Large intestine (tissue), 3 donors: ENCODE data around the gene SFSWAP. TPM values are rescaled to one million over a fixed set of nuclear protein-coding genes. Genes with fewer than 3 reads are reported as not detected.
"Not testable (repeated sequence)": the region's sequence is repeated elsewhere in the genome, so short reads cannot be mapped to it uniquely, and the experiment has no call there.

Experiments used
- DNase-seq, 2 donors: peaks; one replicate each; pipeline versions ENCODE4 v3.0.0 to v3.0.0-alpha.2; 2013
- H3K27ac ChIP-seq: one replicate; pipeline ENCODE4 v1.5.1; 2013; ENCODE audit warnings: low read length
- H3K27me3 ChIP-seq: 2 replicates; pipeline ENCODE4 v1.6.1; 2013; ENCODE audit warnings: low read length; ENCODE audit not compliant: control insufficient read depth, insufficient read depth
- H3K36me3 ChIP-seq: 2 replicates; pipeline ENCODE4 v1.6.1; 2013; ENCODE audit warnings: low read length; ENCODE audit not compliant: control insufficient read depth, insufficient read depth
- H3K4me1 ChIP-seq: one replicate; pipeline ENCODE4 v1.6.1; 2013; ENCODE audit warnings: low read length; ENCODE audit not compliant: control insufficient read depth, insufficient read depth
- H3K4me3 ChIP-seq: one replicate; pipeline ENCODE4 v1.5.1; 2013; ENCODE audit warnings: low read length
- H3K9me3 ChIP-seq: one replicate; pipeline ENCODE4 v1.6.1; 2013; ENCODE audit warnings: mild to moderate bottlenecking, low read depth, low read length, moderate library complexity; ENCODE audit not compliant: control insufficient read depth
- WGBS: methylation state at CpG from one replicate; pipeline ENCODE4 v1.1.5; 2013; ENCODE audit warnings: low lambda C conversion rate; ENCODE audit not compliant: insufficient coverage; 5-methylcytosine and 5-hydroxymethylcytosine counted together
- polyA plus RNA-seq: library from polyadenylated mRNA; unstranded; fragments of 120-200 nt; gene quantifications from one replicate; pipeline ENCODE4 v1.2.1, GENCODE V29; 2013

Gene SFSWAP
- polyA plus RNA-seq, 1 donor: 37.2 TPM

DNA sequence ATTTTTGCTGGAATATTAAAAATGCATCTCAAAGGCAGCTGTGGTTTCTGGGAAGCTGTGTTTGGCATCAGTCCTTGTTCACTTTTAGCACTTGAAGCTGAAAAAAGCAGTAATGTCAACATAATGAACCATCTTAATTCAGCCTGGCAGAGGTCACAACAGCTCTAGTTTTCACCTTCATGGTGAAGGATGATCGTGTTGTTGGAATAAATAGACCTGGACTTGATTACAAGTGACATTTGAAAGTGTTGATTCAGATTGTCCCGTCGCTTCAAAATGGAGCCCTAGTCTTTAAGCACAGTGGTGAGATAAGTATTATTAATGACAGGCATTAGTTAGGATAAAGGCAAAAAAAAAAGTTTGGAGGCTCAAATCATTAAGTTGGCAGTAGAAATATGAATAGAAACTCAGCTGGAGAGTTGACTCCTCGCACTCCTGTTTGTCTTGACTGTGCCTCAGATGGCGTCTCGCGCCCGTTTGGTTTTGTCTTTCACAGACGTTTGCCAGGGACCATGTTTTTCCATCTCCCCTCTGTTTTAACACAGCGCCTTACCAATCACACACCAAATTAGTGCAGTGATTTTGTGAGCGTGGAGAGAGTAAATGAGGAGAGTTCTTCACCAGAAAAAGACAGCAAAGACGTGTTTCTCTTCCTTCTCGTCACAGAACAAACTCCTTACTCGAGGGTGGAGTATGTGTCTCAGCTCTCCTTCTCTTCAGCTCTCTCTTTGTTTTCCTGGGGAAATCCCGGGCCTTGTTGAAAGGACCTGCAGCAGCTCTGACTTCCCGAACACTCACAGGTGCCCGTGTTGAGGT, 63.9 kb downstream of the SFSWAP start:
- H3K9me3 ChIP-seq: no peaks in the 10 kb centered on the region
- H3K27me3 ChIP-seq: no peaks in the 10 kb centered on the region
- no peak overlapping the region for H3K4me3 ChIP-seq
- H3K4me1 ChIP-seq: no peaks in the 10 kb centered on the region
- H3K36me3 ChIP-seq: peaks cover 72% of the 10 kb centered on the region
- no peak for DNase-seq
- WGBS: no CpG with 5 or more reads among the region's 17 CpGs
- H3K27ac ChIP-seq: no peak overlapping the region

DNA sequence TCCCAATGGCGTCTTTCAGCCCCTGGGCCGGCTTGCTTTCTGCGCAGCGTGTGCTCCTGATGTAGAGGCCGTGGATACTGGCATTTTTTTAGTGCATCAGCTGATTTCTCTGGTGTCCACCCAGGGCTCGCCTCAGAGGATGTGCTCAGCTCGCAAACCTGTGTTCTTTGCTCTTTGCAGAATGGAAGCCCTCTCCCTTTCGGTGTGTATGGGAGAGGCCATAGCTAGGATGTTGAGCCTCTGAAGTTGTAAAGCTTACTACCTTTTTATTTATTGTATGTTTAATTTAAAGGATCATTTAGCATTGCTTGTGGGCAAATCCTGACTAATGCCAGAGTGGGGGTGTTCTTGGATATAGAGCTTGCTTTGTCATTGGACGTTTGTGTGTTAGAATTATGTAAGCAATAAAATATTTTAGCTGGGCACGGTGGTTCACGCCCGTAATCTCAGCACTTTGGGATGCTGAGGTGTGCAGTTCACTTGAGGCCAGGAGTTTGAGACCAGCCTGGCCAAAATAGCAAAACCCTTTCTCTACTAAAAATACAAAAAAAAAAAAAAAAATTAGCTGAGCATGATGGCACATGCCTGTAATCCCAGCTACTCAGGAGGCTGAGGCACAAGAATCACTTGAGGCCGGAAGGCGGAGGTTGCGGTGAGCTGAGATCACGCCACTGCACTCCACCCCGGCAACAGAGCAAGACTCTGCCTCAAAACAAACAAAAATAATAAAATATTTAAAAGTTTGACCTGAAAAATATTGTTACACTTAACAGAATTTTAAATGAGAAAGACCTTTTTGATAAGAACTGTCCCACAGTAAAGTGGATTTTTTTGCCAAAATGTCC, 64.7 kb downstream of the SFSWAP start:
- WGBS: 100% methylated on average over 4 of the region's 17 CpGs
- Histone ChIP-seq H3K27me3 (no peaks in the 10 kb centered on the region), H3K4me1 (no peaks in the 10 kb centered on the region), H3K27ac (no peak overlapping the region), H3K36me3 (peaks cover 71% of the 10 kb centered on the region), H3K9me3 (no peaks in the 10 kb centered on the region), H3K4me3 (no peak overlapping the region)
- no peak for DNase-seq

DNA sequence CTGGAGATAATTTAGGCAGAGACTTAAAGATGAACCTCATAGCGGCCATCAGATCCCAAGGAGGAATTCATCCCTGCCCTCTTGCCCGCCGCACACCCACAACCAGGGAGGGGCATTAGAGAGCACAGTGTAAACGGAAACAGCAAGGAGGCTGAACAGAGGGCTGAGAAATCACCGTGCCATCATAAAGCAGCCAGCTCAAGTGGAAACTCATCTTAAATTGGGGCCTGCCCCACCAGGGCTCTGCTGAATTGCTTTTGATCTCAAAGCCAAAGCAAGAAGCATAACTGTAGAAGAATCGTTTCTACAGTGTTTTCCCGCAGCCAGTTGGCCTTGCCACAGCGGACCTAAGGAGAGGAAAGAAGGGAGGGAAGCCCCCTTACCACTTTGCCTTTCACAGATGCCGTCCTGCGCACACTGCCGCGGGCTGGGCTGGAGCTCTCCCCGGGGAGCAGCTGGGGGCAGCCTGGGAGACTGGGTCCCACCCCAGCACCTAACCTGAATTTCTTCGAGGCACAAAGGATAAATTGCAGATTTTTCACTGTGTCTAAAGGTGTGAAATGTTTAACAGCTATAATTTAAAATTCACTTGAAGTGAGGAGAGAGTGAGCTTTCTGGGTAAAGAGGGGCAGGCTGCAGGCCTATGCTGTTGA, 65.5 kb downstream of the SFSWAP start:
- no CpG with 5 or more reads among the region's 14 CpGs for WGBS
- Histone ChIP-seq H3K36me3 (peaks cover 67% of the 10 kb centered on the region), H3K4me1 (no peaks in the 10 kb centered on the region), H3K9me3 (no peaks in the 10 kb centered on the region), H3K27me3 (no peaks in the 10 kb centered on the region), H3K4me3 (no peak overlapping the region), H3K27ac (no peak overlapping the region)
- no peak for DNase-seq

DNA sequence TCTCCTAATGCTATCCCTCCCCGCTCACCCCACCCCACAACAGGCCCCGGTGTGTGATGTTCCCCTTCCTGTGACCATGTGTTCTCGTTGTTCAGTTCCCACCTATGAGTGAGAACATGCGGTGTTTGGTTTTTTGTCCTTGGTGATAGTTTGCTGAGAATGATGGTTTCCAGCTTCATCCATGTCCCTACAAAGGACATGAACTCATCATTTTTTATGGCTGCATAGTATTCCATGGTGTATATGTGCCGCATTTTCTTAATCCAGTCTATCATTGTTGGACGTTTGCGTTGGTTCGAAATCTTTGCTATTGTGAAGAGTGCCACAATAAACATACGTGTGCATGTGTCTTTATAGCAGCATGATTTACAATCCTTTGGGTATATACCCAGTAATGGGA, 66.4 kb downstream of the SFSWAP start:
- not testable (repeated sequence) for H3K4me1 ChIP-seq, H3K27ac ChIP-seq, H3K4me3 ChIP-seq, H3K9me3 ChIP-seq, H3K27me3 ChIP-seq, DNase-seq
- no CpG with 5 or more reads among the region's 9 CpGs for WGBS
- peaks cover 69% of the 10 kb centered on the region for H3K36me3 ChIP-seq

DNA sequence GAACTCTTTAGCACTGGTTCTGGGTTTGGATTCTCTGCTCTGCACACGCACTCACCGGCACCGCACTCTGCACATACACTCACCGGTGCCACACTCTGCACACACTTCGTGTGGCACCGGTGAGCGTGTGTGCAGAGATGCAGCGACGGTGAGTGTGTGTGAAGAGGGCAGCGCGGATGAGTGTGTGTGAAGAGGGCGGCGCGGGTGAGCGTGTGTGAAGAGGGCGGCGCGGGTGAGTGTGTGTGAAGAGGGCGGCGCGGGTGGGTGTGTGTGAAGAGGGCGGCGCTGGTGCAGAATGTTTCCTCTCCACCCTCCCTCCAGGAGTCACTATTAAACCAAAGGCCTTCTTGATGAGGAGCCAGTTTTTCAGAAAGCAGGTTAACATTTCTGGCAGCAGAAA, 68.1 kb downstream of the SFSWAP start:
- Histone ChIP-seq H3K9me3 (no peaks in the 10 kb centered on the region), H3K36me3 (peaks cover 60% of the 10 kb centered on the region), H3K4me1 (no peaks in the 10 kb centered on the region), H3K4me3 (no peak overlapping the region), H3K27ac (no peak overlapping the region), H3K27me3 (no peaks in the 10 kb centered on the region)
- WGBS: 100% methylated on average over 3 of the region's 23 CpGs
- no peak for DNase-seq

DNA sequence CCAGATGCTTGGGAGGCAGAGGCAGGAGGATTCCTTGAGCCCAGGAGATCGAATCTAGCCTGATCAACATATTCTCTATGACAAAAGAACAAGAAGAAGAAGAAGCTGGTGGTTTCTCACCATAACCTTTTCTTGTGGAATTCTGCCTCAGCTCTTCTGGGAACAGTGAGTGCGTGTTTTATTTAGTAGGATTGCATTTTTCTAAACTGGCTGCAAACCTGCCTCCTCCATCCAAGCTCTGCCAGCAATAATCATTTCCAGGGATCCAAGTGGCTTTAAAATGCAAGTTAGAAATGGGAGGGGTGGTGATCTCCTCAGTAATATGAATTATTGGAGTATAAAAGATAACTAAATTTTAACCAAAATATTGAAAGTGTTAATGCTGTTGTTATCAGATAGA, 71.2 kb downstream of the SFSWAP start:
- Histone ChIP-seq H3K27ac (no peak overlapping the region), H3K4me1 (no peaks in the 10 kb centered on the region), H3K27me3 (no peaks in the 10 kb centered on the region), H3K36me3 (peaks cover 65% of the 10 kb centered on the region), H3K4me3 (no peak overlapping the region), H3K9me3 (no peaks in the 10 kb centered on the region)
- DNase-seq: no peak
- WGBS: no CpG with 5 or more reads among the region's 2 CpGs

DNA sequence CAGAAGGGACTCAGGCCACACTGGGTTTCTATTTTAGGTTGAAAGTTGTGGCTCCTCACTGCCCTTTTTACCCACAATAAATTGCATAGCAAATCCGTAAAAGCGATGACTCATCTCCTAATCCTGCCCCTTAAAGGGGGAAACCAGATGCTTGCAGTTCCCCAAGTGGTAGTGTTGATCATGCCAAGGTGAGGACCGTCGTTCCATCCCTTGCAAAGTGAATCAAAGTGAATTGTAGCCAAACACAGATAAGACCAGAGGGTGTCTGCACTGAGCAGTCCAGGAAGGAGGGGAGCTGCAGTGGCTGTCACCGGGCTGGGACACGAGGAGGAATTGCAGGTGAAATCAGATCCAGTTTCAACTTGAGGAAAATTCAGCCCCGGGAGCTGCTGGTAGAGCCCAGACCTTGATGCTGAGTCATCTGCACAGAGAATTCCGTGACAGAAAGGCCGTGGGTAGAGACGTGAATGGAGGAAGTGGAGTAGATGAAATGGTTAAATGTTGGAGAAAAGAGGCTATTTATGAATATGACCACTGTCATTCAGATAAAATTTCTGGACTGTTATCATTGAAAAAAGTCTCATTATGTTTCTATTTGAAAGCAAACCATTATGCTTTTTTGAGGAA, 73.1 kb downstream of the SFSWAP start:
- 100% methylated on average over 1 of the region's 10 CpGs for WGBS
- no peak for DNase-seq
- no peaks in the 10 kb centered on the region for H3K27me3 ChIP-seq
- no peak overlapping the region for H3K4me3 ChIP-seq
- H3K4me1 ChIP-seq: no peaks in the 10 kb centered on the region
- no peaks in the 10 kb centered on the region for H3K9me3 ChIP-seq
- no peak overlapping the region for H3K27ac ChIP-seq
- H3K36me3 ChIP-seq: peaks cover 67% of the 10 kb centered on the region

DNA sequence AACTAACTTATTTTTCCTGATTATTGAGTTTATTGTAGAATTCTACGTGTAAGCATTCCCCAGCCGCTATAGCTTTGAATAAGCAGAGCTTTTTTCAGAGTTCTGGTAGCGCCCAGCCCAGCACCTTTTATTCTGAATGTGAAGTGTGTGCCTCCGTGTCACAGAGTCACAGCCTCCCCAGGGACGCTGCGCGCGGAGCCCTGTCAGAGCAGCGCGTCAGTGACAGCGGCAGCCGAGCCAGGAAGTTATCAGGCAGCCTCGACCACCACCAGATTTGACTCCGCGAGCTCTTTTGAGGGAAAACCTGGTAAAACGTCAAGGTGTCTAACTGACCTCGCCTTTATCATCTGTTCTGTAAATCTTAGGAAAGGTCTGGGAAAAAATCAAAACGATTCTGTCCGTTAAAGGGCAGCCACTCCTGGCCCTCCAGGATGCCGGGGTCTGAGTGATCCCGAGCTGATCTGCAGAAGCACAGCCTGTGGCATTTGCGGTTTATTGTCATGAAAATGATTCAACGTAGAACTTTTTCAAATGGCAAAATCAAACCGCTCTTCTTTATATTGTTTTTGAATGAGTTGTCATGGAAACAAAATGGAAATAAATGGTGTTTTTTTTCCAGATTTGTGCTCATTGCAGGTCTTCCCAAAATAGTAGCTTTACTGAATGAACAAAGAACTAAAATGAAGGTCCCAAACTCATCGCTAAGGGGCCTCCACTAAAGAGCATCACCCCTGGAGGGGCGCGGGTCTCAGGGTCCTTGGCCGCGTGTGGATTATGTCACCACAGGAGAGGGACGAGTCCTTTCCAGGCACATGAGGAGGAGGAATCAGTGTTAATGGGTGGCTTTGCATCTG, 74.2 kb downstream of the SFSWAP start:
- Histone ChIP-seq H3K4me1 (no peaks in the 10 kb centered on the region), H3K36me3 (peaks cover 72% of the 10 kb centered on the region), H3K4me3 (no peak overlapping the region), H3K27ac (no peak overlapping the region), H3K9me3 (no peaks in the 10 kb centered on the region), H3K27me3 (no peaks in the 10 kb centered on the region)
- WGBS: 83% methylated on average over 1 of the region's 30 CpGs
- DNase-seq: no peak

DNA sequence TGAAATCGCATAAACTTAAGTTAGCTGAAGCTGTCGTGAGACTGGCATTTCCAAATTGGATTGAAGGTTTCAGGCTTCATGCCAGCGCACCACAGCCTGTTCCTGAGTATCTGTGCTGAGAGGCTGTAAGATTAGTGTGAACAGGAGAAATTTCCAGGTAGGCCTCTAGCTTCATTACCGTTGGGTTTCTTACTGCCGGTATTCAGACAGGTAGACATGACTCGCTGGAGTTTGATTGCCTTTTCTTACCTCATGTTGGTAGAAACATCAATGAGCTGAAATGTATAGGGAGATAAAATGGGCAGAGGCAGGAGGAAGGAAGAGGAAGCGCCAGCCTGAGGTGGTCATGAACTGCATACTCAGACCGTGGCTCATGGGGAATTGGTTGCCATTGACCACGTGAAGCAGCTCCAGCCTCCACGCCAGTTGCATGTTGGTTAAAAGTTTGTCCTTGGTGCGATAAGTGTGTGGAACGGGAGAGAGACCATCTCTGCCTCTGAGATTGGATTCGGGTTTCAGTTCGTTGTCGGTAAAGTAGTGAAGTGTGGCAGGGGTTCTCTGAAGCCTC, 75.0 kb downstream of the SFSWAP start:
- Histone ChIP-seq H3K36me3 (peaks cover 73% of the 10 kb centered on the region), H3K27me3 (no peaks in the 10 kb centered on the region)
- WGBS: no CpG with 5 or more reads among the region's 15 CpGs

More for the DNA sequence above, 75.0 kb downstream of the SFSWAP start:
- Histone ChIP-seq H3K4me3 (no peak overlapping the region), H3K4me1 (no peaks in the 10 kb centered on the region), H3K27ac (no peak overlapping the region), H3K9me3 (no peaks in the 10 kb centered on the region)
- DNase-seq: no peak
